ENCODE measurements around the gene MDC1.

GRCh38 chr6:30740540-30740870, 23.4 kb upstream of the MDC1 start:
- no peak for TF ChIP-seq CTCF (tag by site-specific recombination; IDR thresholded peaks at IDR 0.05)
- TF ChIP-seq MEIS1 (CRISPR knock-in tag; IDR thresholded peaks at IDR 0.05; ENCODE audit: borderline replicate concordance), result no peak
